OCI-LY7 (cell line): ENCODE results near the gene MAGI1.

Source experiments
- EZH2phosphoT487 ChIP-seq: fragments of 200-600 bp; sonication (generic); IDR thresholded peaks from 2 replicates; pipeline ENCODE4 v1.6.1; 2018; ENCODE audit warnings: low read depth, borderline replicate concordance, mild to moderate bottlenecking, mixed run types, antibody characterized with exemption, low read length, moderate library complexity, mixed read lengths
- TF ChIP-seq, protein P1 (sequence below): fragments of 200-600 bp; sonication (generic); conservative IDR thresholded peaks from 2 replicates; pipeline ENCODE4 v1.5.1; 2014; ENCODE audit warnings: mild to moderate bottlenecking, antibody characterized with exemption, low read length, moderate library complexity, mixed read lengths

DNA sequence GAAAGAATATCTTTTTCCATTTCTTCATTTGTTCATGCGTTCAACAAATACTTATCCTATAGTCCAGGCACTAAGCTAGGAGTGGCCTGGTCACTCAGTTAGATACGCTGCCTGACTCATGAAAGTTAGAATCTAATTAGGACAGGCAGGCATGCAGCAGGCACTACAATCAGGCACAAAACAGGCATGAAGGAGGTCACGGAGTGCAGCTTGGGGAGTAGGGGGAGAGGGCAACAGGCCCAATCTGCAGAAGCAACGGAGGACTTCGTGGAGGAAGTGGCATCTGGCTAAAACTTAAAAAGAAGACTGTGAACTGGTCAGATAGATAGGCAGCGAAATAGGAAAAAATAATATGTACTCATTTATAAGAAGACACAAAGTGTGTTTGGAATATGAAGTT, 420.9 kb downstream of the MAGI1 start:
- TF ChIP-seq, protein P1, sequence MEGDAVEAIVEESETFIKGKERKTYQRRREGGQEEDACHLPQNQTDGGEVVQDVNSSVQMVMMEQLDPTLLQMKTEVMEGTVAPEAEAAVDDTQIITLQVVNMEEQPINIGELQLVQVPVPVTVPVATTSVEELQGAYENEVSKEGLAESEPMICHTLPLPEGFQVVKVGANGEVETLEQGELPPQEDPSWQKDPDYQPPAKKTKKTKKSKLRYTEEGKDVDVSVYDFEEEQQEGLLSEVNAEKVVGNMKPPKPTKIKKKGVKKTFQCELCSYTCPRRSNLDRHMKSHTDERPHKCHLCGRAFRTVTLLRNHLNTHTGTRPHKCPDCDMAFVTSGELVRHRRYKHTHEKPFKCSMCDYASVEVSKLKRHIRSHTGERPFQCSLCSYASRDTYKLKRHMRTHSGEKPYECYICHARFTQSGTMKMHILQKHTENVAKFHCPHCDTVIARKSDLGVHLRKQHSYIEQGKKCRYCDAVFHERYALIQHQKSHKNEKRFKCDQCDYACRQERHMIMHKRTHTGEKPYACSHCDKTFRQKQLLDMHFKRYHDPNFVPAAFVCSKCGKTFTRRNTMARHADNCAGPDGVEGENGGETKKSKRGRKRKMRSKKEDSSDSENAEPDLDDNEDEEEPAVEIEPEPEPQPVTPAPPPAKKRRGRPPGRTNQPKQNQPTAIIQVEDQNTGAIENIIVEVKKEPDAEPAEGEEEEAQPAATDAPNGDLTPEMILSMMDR, result no peak
- no peak for TF ChIP-seq EZH2phosphoT487
